Activated CD4-positive, alpha-beta T cell treated with anti-CD3 and anti-CD28 coated beads, Interleukin-2, amount 50 U/mL, for 24 hours (primary cell): ENCODE data around the gene ITGA6.
A peak's percentile ranks its signal among the peaks of the same experiment; 100 is the strongest.

ENCODE experiments used
- DNase-seq, 2 donors: peaks; one replicate each; pipeline ENCODE4 v3.0.0-alpha.2; 2020; ENCODE audit warnings: low read depth in 1 of 2, low spot score in 1 of 2

ITGA6 gene

DNA sequence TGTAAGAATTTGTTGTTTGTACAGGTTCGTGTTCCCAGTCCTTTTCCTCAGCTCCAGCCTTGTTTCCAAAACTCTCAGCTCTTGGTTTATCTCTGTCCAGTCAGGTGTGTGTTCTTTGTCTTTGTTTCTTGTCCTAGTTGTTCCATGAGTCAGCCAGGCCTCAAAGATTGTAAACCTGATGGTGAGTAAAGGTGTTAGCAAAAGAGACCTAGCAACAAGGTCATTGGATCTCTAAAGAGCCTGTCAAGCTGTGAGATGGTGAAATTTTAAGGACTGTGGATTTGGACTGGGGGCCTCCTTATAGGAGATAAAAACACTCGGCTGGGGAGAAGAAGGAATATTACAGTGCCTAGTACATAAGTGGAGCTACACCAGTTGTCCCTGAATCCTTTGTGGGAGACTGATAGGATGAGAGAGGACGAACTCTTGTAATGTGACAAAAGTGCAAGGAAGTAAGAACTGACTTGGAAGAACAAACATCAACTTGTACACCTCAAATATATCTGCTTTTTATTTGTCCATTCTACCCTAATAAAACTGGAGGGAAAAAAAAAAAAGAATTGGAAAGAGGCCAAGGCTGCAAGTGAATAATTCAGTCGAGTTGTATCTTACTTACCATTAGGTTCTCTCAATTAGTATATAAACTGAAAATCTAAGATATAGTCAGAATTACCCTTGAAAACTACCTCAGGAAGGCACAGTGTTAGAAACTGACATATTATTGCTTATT, 37.2 kb downstream of the ITGA6 start:
- DNase-seq: no peak

DNA sequence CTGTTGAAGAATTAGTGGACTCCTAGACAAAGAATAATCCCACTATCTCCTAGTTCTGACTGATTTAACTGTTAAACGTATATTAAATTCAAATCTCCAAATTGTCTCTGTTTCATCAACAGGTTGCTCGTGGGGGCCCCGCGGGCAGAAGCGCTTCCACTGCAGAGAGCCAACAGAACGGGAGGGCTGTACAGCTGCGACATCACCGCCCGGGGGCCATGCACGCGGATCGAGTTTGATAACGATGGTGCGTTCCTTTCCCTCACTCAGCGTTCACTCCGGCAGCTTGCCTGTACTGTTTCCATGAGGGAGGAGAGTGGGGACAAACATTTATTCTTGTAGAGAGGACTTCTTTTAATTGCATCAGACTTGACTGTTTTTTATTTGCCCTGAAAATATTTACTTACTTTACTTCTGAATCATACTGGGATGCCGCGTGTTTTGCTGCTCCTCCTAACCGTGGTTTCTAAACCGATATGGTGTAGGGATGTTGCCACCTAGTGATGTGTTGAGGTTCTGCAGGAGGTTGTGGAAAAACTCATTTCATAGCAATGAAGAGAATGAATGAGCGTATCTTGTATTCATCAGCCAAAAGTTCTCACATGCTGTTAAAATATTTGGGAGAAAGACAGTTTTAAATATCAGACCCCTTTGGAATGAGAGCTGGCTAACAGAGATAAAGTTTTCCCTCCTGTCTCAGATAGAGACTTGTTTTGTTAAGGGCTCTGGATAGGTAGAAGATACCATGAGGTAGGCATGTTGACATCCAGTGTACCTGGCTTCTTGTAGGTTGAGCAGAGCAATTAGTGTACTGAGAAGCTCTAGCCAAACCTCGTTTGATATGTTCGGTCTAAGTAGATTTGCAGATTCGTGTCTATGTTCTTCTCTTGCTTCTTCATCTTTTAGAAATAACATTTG, 38.3 kb downstream of the ITGA6 start:
- DNase-seq: peak; percentile 32 to 80

DNA sequence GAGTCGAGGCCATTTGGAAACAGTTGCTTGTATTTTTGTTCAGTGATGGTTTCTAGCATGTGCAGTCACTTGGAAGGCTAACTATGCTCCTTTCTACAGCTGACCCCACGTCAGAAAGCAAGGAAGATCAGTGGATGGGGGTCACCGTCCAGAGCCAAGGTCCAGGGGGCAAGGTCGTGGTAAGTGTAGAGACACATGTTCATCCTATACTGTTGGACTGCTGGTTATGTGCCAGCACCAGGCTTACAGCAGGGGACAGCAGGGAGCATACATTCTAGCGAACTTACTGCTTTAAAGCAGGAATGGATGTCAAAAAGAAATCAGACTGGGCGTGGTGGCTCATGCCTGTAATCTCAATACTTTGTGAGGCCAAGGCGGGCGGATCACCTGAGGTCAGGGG, 40.0 kb downstream of the ITGA6 start:
- DNase-seq: no peak

DNA sequence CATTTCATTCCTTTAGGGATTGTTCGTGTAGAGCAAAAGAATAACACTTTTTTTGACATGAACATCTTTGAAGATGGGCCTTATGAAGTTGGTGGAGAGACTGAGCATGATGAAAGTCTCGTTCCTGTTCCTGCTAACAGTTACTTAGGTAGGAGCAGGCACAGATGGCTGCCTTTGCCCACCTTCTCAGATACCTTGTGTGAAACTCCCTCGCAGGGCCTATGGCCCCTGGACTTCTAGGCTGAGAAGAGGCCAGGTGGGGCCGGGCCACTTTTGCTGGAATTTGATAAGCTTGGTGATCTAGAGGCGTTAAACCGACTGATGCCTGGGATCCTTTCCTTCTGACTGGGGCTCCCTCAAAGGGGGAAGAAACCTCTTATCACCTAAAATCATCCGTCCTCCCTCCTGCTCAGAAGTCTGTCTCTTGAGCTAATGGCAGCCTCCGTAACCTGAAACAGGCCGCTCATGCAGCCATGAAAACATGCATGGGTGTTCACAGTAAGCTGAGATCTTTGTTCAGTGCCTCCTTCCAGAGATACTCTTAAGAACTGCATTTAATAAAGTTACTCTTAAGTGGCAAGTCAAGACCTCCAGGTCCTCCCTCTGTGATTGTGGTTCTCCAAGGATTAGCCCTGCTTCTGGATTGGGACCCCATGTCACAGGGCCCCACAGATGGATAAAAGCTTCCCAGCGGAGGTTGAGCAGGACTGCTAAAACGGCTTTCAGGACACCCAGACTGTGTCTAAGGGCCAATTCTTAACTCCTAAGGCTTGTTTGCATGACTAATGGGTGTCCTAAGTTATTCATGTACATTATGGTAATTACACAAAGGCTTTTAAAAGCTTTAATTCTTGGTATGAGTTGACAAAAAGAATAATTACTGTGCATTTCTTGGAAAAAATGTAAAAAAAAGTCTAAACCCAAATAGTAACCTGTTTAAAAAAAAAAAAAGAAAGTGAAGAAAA, 43.9 kb downstream of the ITGA6 start:
- no peak for DNase-seq

DNA sequence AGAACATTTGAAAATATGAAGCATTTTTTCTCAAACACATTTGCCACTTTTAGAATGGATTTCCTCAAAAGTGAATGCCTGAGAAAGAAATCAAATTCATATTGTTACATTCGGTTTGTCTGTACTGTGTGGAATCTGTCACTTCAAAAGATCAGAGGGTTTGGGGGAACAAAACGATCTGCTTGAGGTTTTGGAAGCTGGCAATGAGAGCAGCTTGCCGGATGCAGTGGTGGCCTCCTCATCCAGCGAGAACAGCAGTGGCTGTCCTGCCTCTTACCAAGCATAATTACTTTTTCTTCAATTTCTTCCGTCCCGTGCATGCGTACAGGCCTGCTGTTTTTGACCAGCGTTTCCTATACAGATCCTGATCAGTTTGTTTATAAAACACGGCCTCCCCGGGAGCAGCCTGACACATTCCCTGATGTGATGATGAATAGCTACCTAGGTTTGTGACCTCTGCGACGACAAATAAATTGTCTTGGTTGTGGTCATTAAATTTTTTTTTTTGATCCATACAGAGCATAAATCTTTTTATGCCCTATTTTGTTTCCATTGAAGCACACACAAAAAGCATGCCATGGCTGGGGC, 45.2 kb downstream of the ITGA6 start:
- no peak for DNase-seq

DNA sequence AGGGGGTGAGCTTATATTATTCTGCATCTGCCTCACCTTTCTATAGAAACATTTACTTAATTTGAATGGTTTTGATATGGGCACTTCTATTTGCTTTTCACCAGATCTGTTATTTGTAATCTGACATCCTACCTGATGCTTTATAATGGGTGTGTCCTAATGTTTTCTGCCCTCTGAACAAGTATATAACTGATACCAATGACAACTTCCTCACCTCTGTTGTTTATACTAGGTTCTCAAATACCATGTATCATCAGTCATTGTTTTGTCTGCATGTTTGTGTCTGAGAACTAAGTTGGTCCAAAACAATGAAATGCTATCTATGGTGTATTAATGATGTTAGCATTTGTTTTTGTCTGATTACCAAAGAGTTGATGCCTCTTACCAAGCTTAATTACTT, 45.8 kb downstream of the ITGA6 start:
- no peak for DNase-seq

DNA sequence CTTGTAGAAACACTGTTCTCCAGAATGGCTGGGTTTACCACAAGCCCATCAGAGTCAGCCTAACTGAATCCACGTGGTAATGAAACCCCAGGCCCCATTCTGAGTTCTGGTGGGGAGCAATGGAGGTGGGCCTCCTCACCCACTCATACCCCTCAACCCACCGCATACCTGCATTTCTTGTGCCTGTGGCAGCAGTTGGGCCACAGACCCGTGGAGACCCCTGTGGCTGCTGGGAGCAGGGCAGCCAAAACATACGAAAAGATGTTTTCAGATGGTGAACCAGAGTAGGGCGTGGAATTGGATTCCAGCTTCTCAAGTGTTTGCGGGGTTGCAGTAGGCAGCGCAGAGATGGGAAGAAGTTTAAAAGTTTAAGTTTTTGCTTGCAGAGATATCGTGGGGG, 51.0 kb downstream of the ITGA6 start:
- DNase-seq: no peak

DNA sequence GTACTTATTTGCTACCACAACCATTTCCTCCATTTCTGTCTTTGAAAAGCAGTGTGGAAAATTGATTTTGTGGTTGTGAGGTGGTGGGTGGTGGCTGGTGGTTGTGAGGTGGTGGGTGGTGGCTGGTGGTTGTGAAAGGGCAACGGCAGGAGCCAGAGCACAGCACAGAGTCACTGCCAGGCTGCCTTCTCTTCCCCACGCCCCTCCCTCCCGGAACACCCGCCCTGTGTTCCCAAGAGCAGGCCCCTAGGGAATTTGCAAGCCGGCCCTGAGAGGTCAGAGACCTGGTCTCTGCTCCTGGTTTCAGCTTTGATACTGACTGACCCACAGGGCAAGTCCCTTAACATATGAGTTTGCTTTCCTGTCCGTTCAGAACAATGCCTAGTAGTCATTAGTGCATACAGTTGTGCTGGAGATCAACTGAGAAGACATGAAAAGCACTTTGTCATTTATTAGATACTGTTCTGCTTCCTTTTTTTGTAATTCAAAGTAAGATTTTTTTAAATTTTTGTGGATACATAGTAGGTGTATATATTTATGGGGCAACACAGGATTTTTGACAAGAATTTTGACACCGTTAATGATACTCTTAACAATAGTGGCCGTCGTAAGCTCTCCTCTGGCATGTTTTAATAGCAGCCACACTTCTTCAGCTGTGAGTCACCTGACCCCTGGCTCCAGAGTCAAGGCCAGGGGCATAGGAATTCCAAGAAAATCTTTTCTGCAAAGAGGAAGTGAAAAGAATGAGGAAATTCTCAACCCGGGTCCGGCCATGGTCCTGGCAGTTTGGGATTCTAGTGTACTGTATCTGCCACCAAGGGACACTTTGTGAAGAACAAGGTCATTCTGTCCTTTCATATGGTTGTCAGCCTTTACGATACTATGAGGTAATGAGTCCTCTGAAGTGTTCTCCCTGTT, 53.2 kb downstream of the ITGA6 start:
- no peak for DNase-seq

DNA sequence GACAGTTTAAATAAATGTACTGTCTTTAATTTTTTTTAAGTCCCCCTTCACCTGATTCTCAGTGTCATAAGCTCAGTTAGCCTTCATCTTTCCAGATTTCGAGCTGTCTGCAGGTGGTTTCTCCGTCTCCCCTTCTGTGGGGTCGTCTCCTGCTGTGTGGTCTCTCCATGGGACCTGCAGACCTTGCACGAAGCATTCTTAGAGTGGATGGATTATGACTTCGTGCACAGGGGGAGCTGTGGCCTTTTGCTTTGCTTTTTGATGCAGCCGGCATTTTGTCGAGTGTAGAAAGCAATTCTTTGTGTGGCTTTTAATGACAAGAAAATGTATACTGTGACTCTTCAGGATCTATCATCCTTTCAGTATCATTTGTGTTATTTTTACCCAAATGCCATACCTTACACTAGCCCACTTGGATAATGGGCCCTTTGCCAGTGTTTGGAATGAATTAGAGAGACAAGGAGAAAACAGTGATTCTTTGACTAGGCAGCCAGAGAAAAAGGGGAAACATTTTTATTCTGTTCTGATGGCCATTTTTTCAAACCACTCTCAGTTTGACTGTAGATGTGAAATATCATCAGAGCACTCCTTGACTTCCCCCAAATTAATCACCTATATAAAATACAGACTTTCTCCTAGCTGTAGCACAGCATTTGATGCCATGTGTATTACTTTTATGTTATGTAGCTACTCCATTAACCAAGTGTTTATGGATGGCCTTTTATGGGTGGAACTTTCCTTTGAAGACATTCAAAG, 54.3 kb downstream of the ITGA6 start:
- DNase-seq: no peak

DNA sequence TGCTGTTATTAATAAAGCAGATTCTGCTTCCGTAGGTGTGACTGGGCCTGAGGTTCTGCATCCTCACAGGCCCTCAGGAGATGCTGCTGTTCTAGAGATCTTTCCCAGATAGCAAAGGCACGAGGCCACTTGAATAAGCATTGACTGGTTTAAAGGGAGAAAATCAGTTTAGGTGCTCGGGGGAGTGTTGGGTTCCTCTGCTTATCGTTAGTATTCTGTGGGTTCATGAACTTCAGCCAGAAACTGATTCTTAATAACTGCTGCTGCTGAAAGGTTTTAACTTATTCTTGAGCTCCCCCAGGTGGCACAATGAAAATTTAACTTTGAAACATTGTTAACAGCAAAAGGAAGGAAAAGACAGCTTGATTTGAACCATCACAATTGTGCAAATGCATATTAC, 56.9 kb downstream of the ITGA6 start:
- DNase-seq: no peak

DNA sequence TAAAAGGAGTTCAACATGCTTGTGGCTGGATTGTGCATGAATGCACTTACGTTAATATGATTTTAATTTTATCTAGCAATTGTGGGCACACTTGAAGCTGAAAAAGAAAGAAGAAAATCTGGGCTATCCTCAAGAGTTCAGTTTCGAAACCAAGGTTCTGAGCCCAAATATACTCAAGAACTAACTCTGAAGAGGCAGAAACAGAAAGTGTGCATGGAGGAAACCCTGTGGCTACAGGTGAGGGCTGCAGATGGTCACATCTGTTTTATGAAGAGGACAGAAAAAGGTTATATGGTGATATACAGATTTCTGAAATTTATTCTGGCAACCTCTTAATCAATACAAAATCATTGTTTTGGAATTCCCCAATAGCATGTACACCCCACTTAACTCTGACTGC, 57.3 kb downstream of the ITGA6 start:
- no peak for DNase-seq

DNA sequence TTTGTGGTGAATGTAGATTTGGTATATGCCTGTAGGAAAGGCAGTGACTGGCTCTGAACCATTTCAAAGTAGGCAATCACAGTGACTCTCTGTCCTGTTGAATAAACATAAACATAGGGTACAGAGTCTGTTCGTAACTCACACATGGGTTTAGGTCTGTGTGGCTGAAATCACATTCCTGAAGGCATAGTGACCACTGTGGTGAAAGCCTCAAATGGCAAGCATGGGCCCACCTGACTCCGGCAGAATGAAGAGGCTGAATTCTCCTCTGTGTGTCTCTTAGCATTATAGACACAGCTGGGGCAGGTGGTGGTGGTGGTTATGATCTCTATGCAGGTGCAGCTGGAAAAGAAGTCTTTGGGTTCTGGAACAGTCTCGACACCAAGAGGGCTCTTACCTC, 61.2 kb downstream of the ITGA6 start:
- DNase-seq: no peak

DNA sequence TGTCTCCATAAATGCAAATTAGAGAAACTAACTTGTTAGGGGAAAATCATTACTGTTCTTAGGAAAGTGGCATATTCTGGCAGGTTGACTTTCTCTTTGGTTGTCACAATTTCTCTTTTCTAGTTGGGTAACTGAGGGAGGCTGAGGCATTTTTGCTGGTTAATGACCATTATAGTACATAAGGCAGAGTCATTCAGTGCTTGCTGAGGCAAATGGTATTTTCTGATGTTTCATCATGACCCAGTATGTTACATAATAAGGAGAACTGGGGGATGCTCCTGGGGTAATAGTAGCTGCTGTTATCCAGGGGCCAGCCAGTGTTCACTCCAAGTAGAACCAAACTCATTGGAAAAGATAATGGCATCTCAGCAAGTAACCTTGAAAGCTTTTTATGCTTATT, 62.3 kb downstream of the ITGA6 start:
- DNase-seq: no peak

DNA sequence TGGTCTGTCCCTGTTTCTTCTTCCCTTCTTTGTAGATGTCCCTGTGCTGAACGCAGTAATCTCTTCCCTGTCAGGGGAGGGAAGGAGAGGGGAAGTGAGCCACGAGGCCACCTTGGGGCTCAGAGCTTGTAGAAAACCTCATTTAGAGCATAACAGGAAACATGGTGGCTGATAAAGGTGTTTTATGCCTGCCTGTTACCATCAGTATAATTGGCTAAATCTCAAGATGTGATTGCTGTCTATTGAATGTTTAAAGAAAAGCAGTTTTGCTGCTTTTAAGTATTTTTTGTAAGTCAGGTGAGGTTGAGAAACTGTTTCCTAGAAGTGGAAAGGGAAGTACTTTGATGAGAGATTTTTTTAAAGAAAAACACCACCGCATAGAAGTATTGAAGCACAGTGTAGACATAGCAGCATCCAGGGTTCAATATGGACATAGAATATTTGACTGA, 68.8 kb downstream of the ITGA6 start:
- no peak for DNase-seq

DNA sequence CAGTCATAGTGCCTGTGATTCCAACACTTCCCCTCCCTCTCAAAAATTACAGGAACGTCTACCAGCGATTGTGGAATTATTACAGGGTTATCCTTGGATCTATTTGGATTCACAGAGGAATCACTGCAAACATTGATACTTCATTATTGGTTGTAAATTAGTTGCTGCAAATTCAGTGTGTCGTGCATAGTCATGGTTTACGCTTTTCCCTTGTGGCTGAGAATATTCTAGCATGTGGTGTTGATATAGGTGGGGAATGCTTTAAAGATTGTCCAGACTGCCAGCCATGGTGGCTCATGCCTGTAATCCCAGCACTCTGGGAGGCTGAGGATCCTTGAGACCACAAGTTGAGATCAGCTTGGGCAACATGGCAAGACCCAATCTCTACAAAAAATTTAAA, 79.8 kb downstream of the ITGA6 start:
- no peak for DNase-seq

DNA sequence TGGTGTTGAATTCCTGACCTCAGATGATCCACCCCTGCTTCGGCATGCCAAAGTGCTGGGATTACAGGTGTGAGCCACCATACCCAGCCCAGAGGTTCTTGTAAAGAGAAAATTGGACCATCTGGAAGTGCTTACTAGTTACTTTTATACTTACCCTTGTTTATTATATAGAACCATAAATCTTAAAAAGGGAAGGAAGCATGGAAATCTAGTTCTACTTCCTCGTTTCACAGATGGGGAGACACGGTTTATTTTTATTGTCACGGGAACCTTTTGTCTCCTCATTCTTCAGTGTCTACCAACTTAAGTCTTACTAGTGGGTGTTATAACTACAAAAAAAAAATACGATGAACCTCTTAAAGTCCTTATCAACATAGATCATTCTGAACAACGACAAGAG, 82.7 kb downstream of the ITGA6 start:
- no peak for DNase-seq

DNA sequence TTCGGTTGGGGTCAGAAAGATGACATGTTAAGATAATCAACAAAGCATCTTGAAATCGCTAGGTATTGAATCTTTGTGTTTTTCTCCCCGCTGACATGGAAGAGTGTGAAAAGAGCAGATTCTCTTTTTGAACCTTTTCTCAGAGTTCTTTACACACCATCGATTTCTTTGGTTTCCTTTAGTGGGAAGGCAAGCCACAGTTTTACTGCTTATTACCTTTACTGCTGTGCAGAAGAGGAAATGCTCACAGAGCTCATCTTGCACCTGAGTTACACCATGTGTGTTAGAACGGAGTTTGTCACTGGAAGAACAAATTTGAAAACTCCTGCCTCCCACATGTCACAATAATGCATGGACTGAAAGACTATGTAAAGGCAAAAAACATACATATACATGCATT, 83.2 kb downstream of the ITGA6 start:
- no peak for DNase-seq

DNA sequence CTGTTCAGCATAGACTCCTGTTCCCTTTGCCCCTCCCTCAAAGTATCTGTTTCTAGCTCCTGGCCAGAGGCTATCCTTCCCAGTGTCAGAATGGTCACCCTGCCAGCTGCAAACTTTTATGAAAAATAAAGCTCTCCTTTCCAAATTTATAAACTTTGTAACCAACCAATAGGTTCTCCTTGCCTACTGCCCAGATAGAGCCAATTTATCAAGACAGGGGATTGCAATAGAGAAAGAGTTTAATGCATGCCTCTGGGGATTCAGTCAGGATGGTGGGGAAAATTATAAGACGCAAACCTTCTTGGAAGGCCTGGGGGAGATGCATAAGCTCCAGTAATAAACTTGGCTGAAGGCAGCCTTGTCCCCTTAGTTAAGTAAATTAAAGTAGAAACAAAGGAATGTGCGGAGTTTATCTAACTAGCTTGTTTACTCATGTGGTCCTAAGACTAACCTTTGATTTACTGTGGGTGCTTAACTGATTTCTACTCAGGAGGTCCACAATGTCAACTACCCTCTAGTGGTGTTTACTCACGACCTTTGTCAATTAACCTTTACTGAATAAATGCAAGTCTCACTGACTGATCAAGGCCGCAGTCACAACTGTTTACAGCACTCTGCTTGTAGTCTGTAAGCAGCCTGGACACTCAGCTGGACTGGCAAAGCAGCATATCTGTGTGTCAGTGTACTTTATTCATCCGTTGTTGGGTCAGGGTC, 85.6 kb downstream of the ITGA6 start:
- no peak for DNase-seq

DNA sequence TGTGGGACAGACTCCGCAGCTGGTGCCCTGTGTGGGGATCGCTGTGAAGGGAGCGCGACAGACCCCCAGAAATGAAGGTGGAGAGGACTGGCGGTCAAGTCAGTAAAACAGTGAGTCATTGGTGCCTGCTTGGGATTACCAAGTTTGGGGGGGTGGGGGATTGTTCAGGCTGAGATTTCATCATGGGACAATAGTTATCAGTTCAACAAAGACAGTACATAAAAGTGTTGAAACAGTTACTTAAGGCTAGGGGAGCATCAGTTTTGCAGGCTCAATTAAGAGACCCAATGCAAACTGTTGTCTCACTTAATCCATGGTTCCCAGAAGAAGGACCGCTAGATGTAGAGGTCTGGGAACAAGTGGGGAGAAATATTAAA, 86.1 kb downstream of the ITGA6 start:
- no peak for DNase-seq
